Lung (tissue), 12 donors: ENCODE results near the gene PPP2R5C. TPM values are rescaled to one million over a fixed set of nuclear protein-coding genes. Genes with fewer than 3 reads are reported as not detected.

Experiments
- ATAC-seq: fragments of 200-7000 bp; cut with Tn5 transposase; one replicate; pipeline ENCODE4 v1.9.1; 2020; ENCODE audit warnings: moderate number of reproducible peaks; ENCODE audit not compliant: insufficient read depth, low FRiP score
- DNase-seq, 3 donors: peaks; one replicate each; pipeline ENCODE4 v3.0.0-alpha.2; 2013 to 2017
- H3K27ac ChIP-seq, 2 donors: one replicate each; pipeline ENCODE4 v1.5.1; 2013; ENCODE audit warnings: mild to moderate bottlenecking in 2 of 2, moderate library complexity in 2 of 2, control low read depth in 1 of 2, inconsistent platforms in 1 of 2, low read depth in 1 of 2, low read length in 1 of 2
- H3K27me3 ChIP-seq, 3 donors: one replicate each; pipeline ENCODE4 v1.5.1; 2013; ENCODE audit warnings: low read length in 2 of 3; ENCODE audit not compliant: control insufficient read depth in 3 of 3, insufficient read depth in 3 of 3
- H3K36me3 ChIP-seq, 4 donors: one replicate each; pipeline ENCODE4 v1.5.1; 2013; ENCODE audit warnings: low read length in 4 of 4, mild to moderate bottlenecking in 1 of 4, moderate library complexity in 1 of 4; ENCODE audit not compliant: control insufficient read depth in 4 of 4, insufficient read depth in 4 of 4
- H3K4me1 ChIP-seq, 5 donors: one replicate each; pipeline ENCODE4 v1.5.1; 2013; ENCODE audit warnings: low read length in 5 of 5, mild to moderate bottlenecking in 2 of 5, moderate library complexity in 1 of 5; ENCODE audit not compliant: control insufficient read depth in 5 of 5, insufficient read depth in 5 of 5
- H3K4me3 ChIP-seq: one replicate; pipeline ENCODE4 v1.5.1; 2013; ENCODE audit warnings: mild to moderate bottlenecking, control low read depth, moderate library complexity
- H3K9ac ChIP-seq, 2 donors: one replicate each; pipeline ENCODE4 v1.5.1; 2013; ENCODE audit warnings: low read length in 2 of 2, control low read depth in 1 of 2; ENCODE audit not compliant: insufficient read depth in 1 of 2
- H3K9me3 ChIP-seq, 4 donors: one replicate each; pipeline ENCODE4 v1.5.1; 2013; ENCODE audit warnings: low read length in 3 of 4, mild to moderate bottlenecking in 1 of 4, moderate library complexity in 1 of 4; ENCODE audit not compliant: control insufficient read depth in 4 of 4, insufficient read depth in 3 of 4
- WGBS, 2 donors: extraction: QIAGEN DNeasy Blood & Tissue Kit; methylation state at CpG; one replicate each; pipeline ENCODE4 v1.1.7; 2013; 5-methylcytosine and 5-hydroxymethylcytosine counted together
- polyA plus RNA-seq, 2 donors: library from polyadenylated mRNA; stranded (reverse); fragments of 200-250 nt; gene quantifications; one replicate each; pipeline ENCODE4 v1.2.1, GENCODE V29; 2013
- total RNA-seq, 2 donors: library from RNA; depleted of rRNA in 1 of 2; stranded (reverse); fragments of >200 nt in 1 of 2; gene quantifications; one replicate each; pipeline ENCODE4 v1.2.1, GENCODE V29; 2014 to 2021
- TF ChIP-seq, protein P1 (sequence below): IDR thresholded peaks from 2 replicates; pipeline ENCODE4 v1.5.1; 2012; ENCODE audit warnings: mild to moderate bottlenecking; ENCODE audit errors: control extremely low read depth, extremely low read depth
- donor health status: control.
- donor health status: control.
- donor health status: Bipolar disorder and iron deficiency.
- donor health status: healthy.
- donor health status: DM: yes; HTN: yes; CAD: no.

Gene PPP2R5C
- total and polyA plus RNA-seq, 4 donors, result 66.6 to 180 (median 126) TPM

- TF ChIP-seq, protein P1, sequence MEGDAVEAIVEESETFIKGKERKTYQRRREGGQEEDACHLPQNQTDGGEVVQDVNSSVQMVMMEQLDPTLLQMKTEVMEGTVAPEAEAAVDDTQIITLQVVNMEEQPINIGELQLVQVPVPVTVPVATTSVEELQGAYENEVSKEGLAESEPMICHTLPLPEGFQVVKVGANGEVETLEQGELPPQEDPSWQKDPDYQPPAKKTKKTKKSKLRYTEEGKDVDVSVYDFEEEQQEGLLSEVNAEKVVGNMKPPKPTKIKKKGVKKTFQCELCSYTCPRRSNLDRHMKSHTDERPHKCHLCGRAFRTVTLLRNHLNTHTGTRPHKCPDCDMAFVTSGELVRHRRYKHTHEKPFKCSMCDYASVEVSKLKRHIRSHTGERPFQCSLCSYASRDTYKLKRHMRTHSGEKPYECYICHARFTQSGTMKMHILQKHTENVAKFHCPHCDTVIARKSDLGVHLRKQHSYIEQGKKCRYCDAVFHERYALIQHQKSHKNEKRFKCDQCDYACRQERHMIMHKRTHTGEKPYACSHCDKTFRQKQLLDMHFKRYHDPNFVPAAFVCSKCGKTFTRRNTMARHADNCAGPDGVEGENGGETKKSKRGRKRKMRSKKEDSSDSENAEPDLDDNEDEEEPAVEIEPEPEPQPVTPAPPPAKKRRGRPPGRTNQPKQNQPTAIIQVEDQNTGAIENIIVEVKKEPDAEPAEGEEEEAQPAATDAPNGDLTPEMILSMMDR, result no peak
- Histone ChIP-seq H3K9me3 (no peaks in the 10 kb centered on the region), H3K27me3 (no peaks in the 10 kb centered on the region), H3K4me1 (peaks cover 0 to 23% (median 8%) of the 10 kb centered on the region in 5 donors), H3K9ac (peak overlapping the region; percentile 76 to 91), H3K4me3 (peak overlapping the region; percentile 44), H3K27ac (peak overlapping the region; percentile 93 to 97), H3K36me3 (peaks cover 4 to 6% (median 5%) of the 10 kb centered on the region in 4 donors)
- DNase-seq (peak in 1 of 3 donors; percentile 20), ATAC-seq (no peak)
- WGBS, 2 donors, result 46 to 54% methylated on average over 5 of the region's 5 CpGs
Observed at GRCh38 chr14:101965770-101966722, 204.5 kb downstream of the PPP2R5C start.

DNA sequence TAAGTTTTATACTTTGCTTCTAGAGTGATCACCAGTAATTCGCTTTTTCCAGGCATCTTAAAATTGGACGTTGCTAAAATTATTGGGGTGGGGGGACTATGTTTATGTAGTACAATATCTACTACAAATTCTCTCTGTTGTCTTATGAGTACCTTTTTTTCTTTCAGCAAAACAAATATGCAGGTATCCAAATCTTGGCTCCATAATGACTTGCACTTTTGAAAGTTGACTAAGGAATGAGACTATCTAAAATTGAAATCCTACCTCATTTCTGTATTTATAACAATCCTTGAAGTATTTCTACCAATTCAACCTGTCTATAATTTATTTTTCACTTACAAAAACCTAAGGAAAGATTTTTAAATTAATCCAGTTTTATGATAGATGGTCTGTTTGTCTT, 205.2 kb downstream of the PPP2R5C start:
- Histone ChIP-seq H3K9ac (peak overlapping the region in 1 of 2 donors; percentile 32), H3K9me3 (no peaks in the 10 kb centered on the region), H3K4me1 (peaks cover 0 to 23% (median 9%) of the 10 kb centered on the region in 5 donors), H3K27me3 (no peaks in the 10 kb centered on the region), H3K36me3 (peaks cover 4 to 6% (median 5%) of the 10 kb centered on the region in 4 donors), H3K4me3 (no peak overlapping the region), H3K27ac (no peak overlapping the region)
- TF ChIP-seq, protein P1, result no peak
- no peak for DNase-seq
- ATAC-seq, result no peak
- WGBS, 2 donors, result 77 to 79% methylated on average over 2 of the region's 2 CpGs

GRCh38 chr14:101968186-101968585, 206.7 kb downstream of the PPP2R5C start:
- Histone ChIP-seq H3K9ac (no peak overlapping the region), H3K27me3 (no peaks in the 10 kb centered on the region), H3K9me3 (no peaks in the 10 kb centered on the region), H3K36me3 (peaks cover 4 to 6% (median 5%) of the 10 kb centered on the region in 4 donors), H3K4me1 (peaks cover 0 to 21% (median 11%) of the 10 kb centered on the region in 5 donors), H3K4me3 (no peak overlapping the region), H3K27ac (peak overlapping the region in 1 of 2 donors; percentile 54)
- TF ChIP-seq, protein P1, result no peak
- WGBS, 2 donors, result 79 to 90% methylated on average over 4 of the region's 4 CpGs
- ATAC-seq, result no peak
- no peak for DNase-seq
